IMR-90 (cell line): ENCODE results near the gene WDTC1. TPM values are rescaled to one million over a fixed set of nuclear protein-coding genes. Genes with fewer than 3 reads are reported as not detected.

ENCODE experiments used
- ATAC-seq: fragments of 200-7000 bp; cut with Tn5 transposase; 2 replicates; pipeline ENCODE4 v1.9.1; 2020; ENCODE audit warnings: low read depth, mild to moderate bottlenecking, moderate library complexity
- BruUV-seq: library from RNA; stranded (reverse); fragments of 400-500 nt; replicated peaks from 2 replicates; lab custom pipeline; 2021; lab: Mats Ljungman, UMichigan
- CTCF ChIA-PET: fragments of 300-600 bp; formaldehyde crosslinking; extraction: SDS; loops from one replicate; lab custom pipeline; 2021; ENCODE audit warnings: antibody characterized with exemption; lab: Yijun Ruan, JAX
- POLR2A ChIA-PET: fragments of 300-600 bp; sonication (Branson Sonifier 250); formaldehyde crosslinking; loops from one replicate; lab custom pipeline; 2022; ENCODE audit warnings: antibody characterized with exemption; ENCODE audit not compliant: unreplicated experiment; lab: Charles Lee
- DNase-seq: peaks from one replicate; pipeline ENCODE4 v3.0.0; 2013
- H2AFZ ChIP-seq: replicated peaks from 2 replicates; pipeline ENCODE3; 2013; ENCODE audit warnings: low read length, mild to moderate bottlenecking; ENCODE audit not compliant: poor library complexity
- H2AK5ac ChIP-seq: 2 replicates; pipeline ENCODE4 v1.6.1; 2013; ENCODE audit warnings: low read depth, low read length, inconsistent platforms
- H2AK9ac ChIP-seq: replicated peaks from 2 replicates; pipeline ENCODE3; 2013; ENCODE audit warnings: mild to moderate bottlenecking, low read depth, low read length, moderate library complexity; ENCODE audit not compliant: poor library complexity
- H2BK120ac ChIP-seq: 2 replicates; pipeline ENCODE4 v1.6.1; 2013; ENCODE audit warnings: low read depth, low read length, inconsistent platforms
- H2BK15ac ChIP-seq: 3 replicates; pipeline ENCODE4 v1.6.1; 2013; ENCODE audit warnings: low read depth, low read length, inconsistent platforms
- H2BK20ac ChIP-seq: 2 replicates; pipeline ENCODE4 v1.6.1; 2013; ENCODE audit warnings: low read depth, mild to moderate bottlenecking, inconsistent platforms, low read length, moderate library complexity
- H2BK5ac ChIP-seq: 2 replicates; pipeline ENCODE4 v1.6.1; 2013; ENCODE audit warnings: mild to moderate bottlenecking, low read depth, low read length, inconsistent platforms; ENCODE audit not compliant: poor library complexity, severe bottlenecking
- H3K14ac ChIP-seq: replicated peaks from 2 replicates; pipeline ENCODE4 v1.6.1; 2013; ENCODE audit warnings: low read depth, low read length, inconsistent platforms
- H3K18ac ChIP-seq: 2 replicates; pipeline ENCODE4 v1.6.1; 2013; ENCODE audit warnings: low read depth, low read length, control low read depth
- H3K23ac ChIP-seq: 2 replicates; pipeline ENCODE4 v1.6.1; 2013; ENCODE audit warnings: low read depth, low read length, inconsistent platforms
- H3K27ac ChIP-seq: 2 replicates; pipeline ENCODE4 v1.5.1; 2013; ENCODE audit warnings: mild to moderate bottlenecking, control low read depth, low read length; ENCODE audit not compliant: insufficient read depth
- H3K27me3 ChIP-seq: 2 replicates; pipeline ENCODE4 v1.6.1; 2013; ENCODE audit warnings: low read length; ENCODE audit not compliant: control insufficient read depth, insufficient read depth
- H3K36me3 ChIP-seq: 2 replicates; pipeline ENCODE4 v1.6.1; 2013; ENCODE audit warnings: low read length, mixed read lengths; ENCODE audit not compliant: control insufficient read depth, insufficient read depth
- H3K4ac ChIP-seq: 2 replicates; pipeline ENCODE4 v1.6.1; 2013; ENCODE audit warnings: low read depth, low read length, inconsistent platforms
- H3K4me1 ChIP-seq: 2 replicates; pipeline ENCODE4 v1.6.1; 2013; ENCODE audit warnings: low read length, mixed read lengths; ENCODE audit not compliant: control insufficient read depth, insufficient read depth
- H3K4me2 ChIP-seq: 2 replicates; pipeline ENCODE4 v1.6.1; 2013; ENCODE audit warnings: low read depth, mild to moderate bottlenecking, control low read depth, low read length, moderate library complexity
- H3K4me3 ChIP-seq: 2 replicates; pipeline ENCODE4 v1.5.1; 2013; ENCODE audit warnings: low read depth, mild to moderate bottlenecking, control low read depth, low read length, moderate library complexity; ENCODE audit not compliant: insufficient read depth
- H3K56ac ChIP-seq: 2 replicates; pipeline ENCODE4 v1.6.1; 2013; ENCODE audit warnings: low read length, inconsistent platforms; ENCODE audit not compliant: insufficient read depth; ENCODE audit errors: extremely low read depth
- H3K79me1 ChIP-seq, 2 experiments: 2 replicates each; pipeline ENCODE4 v1.6.1; 2013; ENCODE audit warnings: low read length in 2 of 2, inconsistent platforms in 1 of 2, low read depth in 1 of 2
- H3K9ac ChIP-seq: 2 replicates; pipeline ENCODE4 v1.6.1; 2013; ENCODE audit warnings: low read depth, low read length, control low read depth
- H3K9me1 ChIP-seq: 2 replicates; pipeline ENCODE4 v1.6.1; 2013; ENCODE audit warnings: low read length, inconsistent platforms; ENCODE audit not compliant: insufficient read depth
- H3K9me3 ChIP-seq: 2 replicates; pipeline ENCODE4 v1.6.1; 2013; ENCODE audit warnings: low read length; ENCODE audit not compliant: control insufficient read depth, insufficient read depth
- H4K20me1 ChIP-seq: 2 replicates; pipeline ENCODE4 v1.6.1; 2013; ENCODE audit warnings: low read length, inconsistent platforms; ENCODE audit not compliant: insufficient read depth
- H4K5ac ChIP-seq: 2 replicates; pipeline ENCODE4 v1.6.1; 2013; ENCODE audit warnings: mild to moderate bottlenecking, low read depth, low read length, control low read depth
- H4K8ac ChIP-seq, 2 experiments: 2 replicates each; pipeline ENCODE4 v1.6.1; 2013; ENCODE audit warnings: low read depth in 2 of 2, low read length in 2 of 2, control low read depth in 1 of 2, inconsistent platforms in 1 of 2
- H4K91ac ChIP-seq: 2 replicates; pipeline ENCODE4 v1.6.1; 2013; ENCODE audit warnings: low read depth, low read length, inconsistent platforms; ENCODE audit not compliant: insufficient read depth
- ELK1 ChIP-seq: fragments of 150-350 bp; IDR thresholded peaks from 2 replicates; pipeline ENCODE4 v1.6.1; 2016; ENCODE audit warnings: low read depth, mild to moderate bottlenecking, low read length, moderate library complexity, borderline replicate concordance
- POLR2A ChIP-seq: IDR thresholded peaks from 2 replicates; pipeline ENCODE4 v1.6.1; 2012; ENCODE audit warnings: mild to moderate bottlenecking, low read depth, low read length
- dilution Hi-C: fragments of 300-500 bp; cut with HindIII; formaldehyde crosslinking; loops from one replicate; pipeline ENCODE4 v1.14.3; 2018; ENCODE audit warnings: low sequenced_read_pairs; ENCODE audit not compliant: unreplicated experiment
- in situ Hi-C: fragments of 300-500 bp; cut with MboI; formaldehyde crosslinking; loops from 3 replicates; pipeline ENCODE4 v1.14.3; 2019; ENCODE audit warnings: low sequenced_read_pairs, inconsistent platforms, mixed read lengths
- intact Hi-C: fragments of 100-400 bp; cut with micrococcal nuclease; formaldehyde crosslinking; loops from 2 replicates; pipeline ENCODE4 v1.10.0; 2022
- polyA plus RNA-seq, 3 experiments: library from polyadenylated mRNA; depleted of rRNA; stranded (reverse); fragments of >200 nt; gene quantifications; 2 replicates each; pipeline ENCODE4 v1.2.3, GENCODE V29; 2012; ENCODE audit warnings: low replicate concordance in 1 of 3
- total RNA-seq: library from RNA; depleted of rRNA; stranded (reverse); fragments of >200 nt; gene quantifications from 2 replicates; pipeline ENCODE4 v1.2.3, GENCODE V29; 2012

The WDTC1 gene
- total and polyA plus RNA-seq, 2 of the 4 experiments (the other 2 are of a cell fraction): 9.9 to 15.2 TPM

- Histone ChIP-seq H4K8ac (no peak overlapping the region), H3K27ac (no peak overlapping the region), H4K20me1 (peaks cover 4% of the 10 kb centered on the region), H3K4me2 (no peak overlapping the region), H4K5ac (no peak overlapping the region), H3K9me3 (no peaks in the 10 kb centered on the region), H3K23ac (no peak overlapping the region), H2BK120ac (no peak overlapping the region), H3K4me3 (no peak overlapping the region), H2BK15ac (no peak overlapping the region), H3K9ac (no peak overlapping the region), H3K14ac (no peak overlapping the region), H3K18ac (no peak overlapping the region), H2AK9ac (no peak overlapping the region), H3K27me3 (no peaks in the 10 kb centered on the region), H4K91ac (no peak overlapping the region), H3K9me1 (peaks cover 10% of the 10 kb centered on the region; the same call in 1 of the 2 replicates), H3K56ac (no peak overlapping the region), H3K4ac (no peak overlapping the region), H2BK20ac (no peak overlapping the region), H3K79me1 (peaks cover 24 to 48% of the 10 kb centered on the region in 2 experiments), H2BK5ac (no peak overlapping the region), H3K36me3 (no peaks in the 10 kb centered on the region), H3K4me1 (peaks cover 4% of the 10 kb centered on the region; the same call in 1 of the 2 replicates), H2AFZ (no peak overlapping the region), H2AK5ac (no peak overlapping the region)
- POLR2A ChIA-PET: no interaction called here
- intact Hi-C loops: no loop called here
- in situ Hi-C loops: no loop called here
- dilution Hi-C loops: no loop called here
- BruUV-seq: TSS peak; percentile 42
- ATAC-seq: no peak
- no peak for DNase-seq
- TF ChIP-seq ELK1 (no peak), POLR2A (no peak)
- CTCF ChIA-PET: no interaction called here
Measured at GRCh38 chr1:27238032-27238431, 3.6 kb downstream of the WDTC1 start.
